HG03342 (cell line): Measurements from ENCODE around the gene STK32C.

ENCODE experiments used
- ATAC-seq: cut with Tn5 transposase; IDR thresholded peaks from one replicate; pipeline ENCODE4 v1.9.1; 2021; ENCODE audit warnings: mild to moderate bottlenecking, moderate library complexity; ENCODE audit not compliant: unreplicated experiment

STK32C gene

DNA sequence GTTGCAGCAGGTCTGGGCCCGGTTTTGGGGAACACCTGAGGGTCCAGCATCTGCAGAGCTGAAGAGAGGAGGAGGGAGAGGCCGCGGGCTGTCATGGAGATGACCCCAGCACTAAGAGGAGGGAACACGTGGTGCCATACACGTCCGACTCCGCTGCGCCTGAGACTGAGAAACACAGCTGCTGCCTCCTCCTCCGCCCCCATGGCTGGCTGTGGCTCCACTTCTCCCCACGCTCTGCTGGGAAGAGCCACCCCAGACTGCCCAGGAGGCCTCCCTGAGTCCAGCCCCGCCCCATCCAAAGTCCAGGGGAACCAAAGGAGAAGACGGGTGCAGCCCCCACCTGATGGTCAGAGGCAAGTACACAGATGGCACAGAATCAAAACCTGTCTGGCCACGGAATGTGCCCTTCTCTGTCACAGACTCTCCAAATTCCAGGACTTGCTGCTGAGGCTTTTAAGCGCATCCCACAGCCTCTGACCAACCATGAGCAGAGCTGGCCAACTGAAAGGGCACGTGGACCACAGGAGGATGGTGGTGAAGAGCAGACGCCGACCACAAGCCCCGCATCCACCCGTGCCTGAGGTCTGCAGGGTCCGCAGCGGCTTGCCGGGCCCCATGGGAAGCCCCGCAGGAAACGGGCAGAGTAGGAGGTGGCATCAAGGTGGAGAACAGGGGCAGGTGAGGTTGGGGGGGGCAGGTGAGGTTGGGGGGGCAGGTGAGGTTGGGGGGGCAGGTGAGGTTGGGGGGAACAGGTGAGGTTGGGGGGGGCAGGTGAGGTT, 24.0 kb downstream of the STK32C start:
- ATAC-seq = no peak

GRCh38 chr10:132282667-132283603, 24.8 kb downstream of the STK32C start:
- no peak for ATAC-seq

GRCh38 chr10:132281915-132282666, 25.7 kb downstream of the STK32C start:
- ATAC-seq = no peak

DNA sequence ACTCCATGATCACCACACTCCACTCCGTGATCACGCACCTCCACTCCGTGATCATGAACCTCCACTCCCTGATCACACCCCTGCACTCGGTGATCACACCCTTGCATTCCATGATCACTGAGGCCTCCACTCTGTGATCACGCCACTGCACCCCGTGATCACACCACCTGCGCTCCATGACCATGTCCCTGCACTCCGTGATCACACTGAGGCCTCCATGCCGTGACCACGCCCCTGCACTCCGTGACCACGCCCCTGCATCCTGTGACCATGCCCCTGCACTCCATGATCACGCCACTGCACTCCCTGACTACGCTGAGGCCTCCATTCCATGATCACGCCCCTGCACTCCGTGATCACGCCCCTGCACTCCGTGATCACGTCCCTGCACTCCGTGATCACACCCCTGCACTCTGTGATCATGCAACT, 27.1 kb downstream of the STK32C start:
- ATAC-seq = no peak

DNA sequence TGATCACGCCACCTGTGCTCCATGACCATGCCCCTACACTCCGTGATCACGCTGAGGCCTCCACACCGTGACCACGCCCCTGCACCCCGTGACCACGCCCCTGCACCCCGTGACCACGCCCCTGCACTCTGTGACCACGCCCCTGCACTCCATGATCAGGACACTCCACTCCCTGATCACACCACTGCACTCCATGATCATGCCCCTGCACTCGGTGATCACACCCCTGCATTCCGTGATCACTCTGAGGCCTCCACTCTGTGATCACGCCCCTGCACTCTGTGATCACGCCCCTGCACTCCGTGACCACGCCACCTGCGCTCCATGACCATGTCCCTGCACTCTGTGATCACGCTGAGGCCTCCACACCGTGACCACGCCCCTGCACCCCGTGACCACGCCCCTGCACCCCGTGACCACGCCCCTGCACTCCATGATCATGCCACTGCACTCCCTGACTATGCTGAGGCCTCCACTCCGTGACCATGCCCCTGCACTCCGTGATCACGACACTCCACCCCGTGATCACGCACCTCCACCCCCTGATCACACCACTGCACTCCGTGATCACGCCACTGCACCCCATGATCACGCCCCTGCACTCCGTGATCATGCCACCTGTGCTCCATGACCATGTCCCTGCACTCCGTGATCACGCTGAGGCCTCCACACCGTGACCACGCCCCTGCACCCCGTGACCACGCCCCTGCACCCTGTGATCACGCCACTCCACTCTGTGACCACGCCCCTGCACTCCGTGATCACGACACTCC, 27.7 kb downstream of the STK32C start:
- no peak for ATAC-seq

DNA sequence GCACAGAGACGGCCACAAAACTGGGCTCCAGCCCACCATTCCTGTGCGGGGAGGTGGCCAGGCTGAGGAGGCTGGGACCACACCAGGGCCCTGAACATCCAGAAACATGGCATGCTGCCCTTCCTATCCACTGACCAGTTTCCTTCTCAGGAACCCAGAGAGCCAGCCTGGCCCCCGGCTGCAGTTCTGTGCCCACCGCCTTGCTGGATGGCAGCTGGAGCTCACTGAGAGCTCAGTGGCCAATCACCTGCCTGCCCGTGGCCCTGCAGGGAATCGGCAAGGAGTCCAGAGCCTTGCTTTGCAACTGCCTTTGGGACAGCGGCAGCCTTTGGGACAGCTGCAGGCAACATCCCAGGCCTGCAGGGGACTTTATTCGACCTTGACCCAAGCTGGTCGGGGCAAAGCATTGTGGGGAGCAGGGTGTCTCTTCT, 30.4 kb downstream of the STK32C start:
- ATAC-seq = no peak

DNA sequence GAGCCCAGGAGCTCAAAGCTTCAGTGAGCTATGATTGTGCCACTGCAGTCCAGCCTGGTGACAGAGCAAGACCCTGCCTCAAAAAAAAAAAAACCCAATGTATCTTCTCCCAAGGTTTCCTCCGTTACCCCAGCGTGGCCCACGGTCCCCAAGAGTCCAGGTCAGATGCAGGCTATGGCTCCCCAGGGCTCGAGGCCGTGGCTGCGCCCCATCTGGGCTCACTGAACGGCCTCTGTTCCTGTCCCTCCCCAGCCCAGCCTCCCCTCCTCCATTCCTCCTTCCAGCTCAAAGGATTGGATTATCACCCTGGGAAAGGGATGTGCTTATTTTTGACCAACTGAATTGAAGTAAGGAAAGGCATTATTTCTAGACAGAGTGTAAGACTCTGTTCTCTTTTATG, 31.0 kb downstream of the STK32C start:
- ATAC-seq = no peak

DNA sequence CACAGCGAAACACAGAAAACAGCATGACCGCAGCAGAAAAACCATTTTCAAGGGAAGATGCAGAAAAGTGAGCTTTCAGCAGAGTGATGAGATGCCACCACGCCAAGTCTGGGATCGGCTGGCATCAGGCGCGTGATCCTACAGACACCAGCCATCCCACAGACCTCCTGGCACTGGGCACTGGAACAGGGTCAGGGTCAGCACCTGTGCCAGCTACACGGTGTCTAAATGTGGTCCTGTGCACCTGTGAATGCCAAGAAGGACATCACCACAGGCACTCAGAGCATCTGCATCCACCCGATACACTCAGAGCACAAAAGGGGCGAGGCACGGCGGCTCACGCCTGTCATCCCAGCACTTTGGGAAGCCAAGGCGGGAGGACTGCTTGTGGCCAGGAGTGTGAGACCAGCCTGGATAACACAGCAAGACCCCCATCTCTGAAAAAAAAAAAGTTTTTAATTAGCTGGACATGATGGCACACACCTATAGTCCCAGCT, 31.5 kb downstream of the STK32C start:
- ATAC-seq = no peak

GRCh38 chr10:132275426-132276178, 32.1 kb downstream of the STK32C start:
- no peak for ATAC-seq

DNA sequence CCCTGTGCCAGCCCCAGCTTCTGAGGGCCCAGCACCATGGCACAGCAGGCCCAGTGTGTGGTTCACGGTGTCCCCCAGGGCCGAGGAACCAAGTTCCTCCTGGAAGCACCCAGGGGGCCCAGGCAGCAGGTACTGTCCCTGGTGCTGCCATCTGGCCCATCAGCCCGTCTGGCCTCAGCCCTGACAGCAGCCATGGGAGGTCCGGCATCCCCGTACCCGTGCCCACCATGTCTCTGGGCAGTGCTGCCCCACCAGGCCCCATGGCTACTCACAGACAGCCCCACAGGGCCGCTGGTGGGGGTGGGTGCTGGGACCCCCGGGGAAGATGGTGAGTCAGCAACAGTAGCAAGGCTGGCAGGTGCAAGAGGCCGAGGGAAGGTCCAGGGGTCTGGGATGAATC, 32.8 kb downstream of the STK32C start:
- no peak for ATAC-seq

- ATAC-seq = no peak
Measured at GRCh38 chr10:132274581-132274980, 33.2 kb downstream of the STK32C start.

DNA sequence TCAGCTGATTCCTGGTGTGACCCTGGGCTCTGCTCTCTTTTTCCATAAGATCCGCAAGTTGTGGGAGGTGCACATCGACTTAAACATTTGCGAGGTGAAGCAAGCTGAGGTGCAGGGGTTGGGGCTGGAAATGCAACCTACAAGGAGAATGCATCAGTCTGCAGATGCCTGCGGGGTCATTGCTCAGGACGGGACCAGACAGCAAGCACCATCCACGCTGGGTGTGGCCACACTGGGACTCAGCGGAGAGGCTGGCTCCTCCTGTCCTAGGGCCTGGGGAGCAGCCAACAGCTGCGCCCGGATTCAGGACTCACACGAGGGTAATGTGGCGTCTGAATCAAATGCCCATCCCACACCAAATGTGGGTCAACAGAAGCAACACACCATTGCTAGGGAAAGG, 33.8 kb downstream of the STK32C start:
- ATAC-seq = no peak

- ATAC-seq = no peak
Measured at GRCh38 chr10:132273304-132273944, 34.3 kb downstream of the STK32C start.

DNA sequence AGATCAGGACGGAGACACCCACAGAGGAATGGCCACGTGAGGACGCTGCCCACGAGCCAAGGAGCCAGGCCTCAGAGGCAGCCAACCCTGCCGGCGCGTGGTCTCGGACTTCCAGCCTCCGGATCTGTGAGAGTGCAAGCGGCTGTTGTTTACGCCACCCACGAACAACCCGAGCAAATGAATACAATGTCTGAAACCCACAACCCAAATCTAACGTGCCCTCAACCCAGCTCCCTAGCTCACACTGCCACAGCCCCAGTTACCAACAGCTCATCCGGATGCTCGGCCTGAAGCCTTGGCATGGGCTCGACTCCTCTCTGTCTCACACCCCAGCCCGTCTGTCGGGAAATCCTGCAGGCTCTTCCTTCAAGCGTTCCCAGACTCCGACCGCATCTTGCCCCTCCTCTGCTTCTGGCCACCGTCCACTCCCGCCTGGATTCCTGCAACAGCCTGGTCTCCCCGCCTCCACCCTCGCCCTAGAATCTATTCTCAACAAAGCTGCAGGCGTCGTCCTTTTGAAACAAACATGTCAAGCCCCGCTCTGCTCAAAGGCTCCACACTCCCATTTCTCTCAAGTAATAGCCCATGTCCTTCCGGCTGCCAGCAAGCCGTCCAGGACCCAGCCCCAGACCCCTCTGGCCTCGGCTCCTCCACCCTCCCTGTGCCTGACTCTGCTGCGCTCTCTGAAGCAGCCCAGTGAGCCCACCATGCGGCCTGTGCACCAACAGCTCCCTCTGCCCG, 35.3 kb downstream of the STK32C start:
- no peak for ATAC-seq

DNA sequence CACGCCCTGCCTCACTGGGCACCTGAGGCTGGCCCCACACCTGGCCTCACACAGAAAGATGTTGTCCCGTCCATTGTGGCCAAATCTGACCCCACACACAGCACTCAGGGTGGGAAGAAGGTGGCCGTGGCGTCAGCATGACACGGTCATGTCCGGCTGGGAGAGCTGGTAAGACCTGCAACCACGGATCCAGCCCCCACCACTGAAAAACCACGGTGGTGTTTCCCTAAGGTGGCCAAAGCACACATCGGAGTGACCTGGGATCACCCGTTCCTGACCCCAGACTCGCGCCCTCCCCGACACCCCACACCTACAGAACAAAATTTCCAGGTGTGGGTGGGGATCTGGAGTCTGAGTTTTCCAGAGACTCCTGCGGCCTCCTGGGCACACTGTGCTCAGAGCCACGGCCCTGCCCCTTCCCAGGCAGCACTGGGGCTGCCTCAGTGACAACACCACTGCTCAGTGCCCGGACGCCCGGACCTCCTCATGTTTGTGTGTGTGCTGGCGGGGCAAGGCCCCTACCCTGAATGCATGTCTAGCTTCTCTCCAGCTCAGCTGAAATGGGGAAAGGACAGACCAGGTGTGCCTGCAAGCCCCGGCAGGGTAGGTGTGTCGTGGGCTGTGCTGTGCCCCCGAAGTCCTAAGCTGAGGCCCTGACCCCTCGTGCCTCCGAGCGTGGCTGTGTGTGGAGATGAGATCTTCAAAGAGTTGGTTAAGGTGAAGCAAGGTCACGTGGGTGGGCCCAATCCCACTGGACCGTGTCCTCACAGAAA, 36.1 kb downstream of the STK32C start:
- ATAC-seq = no peak

DNA sequence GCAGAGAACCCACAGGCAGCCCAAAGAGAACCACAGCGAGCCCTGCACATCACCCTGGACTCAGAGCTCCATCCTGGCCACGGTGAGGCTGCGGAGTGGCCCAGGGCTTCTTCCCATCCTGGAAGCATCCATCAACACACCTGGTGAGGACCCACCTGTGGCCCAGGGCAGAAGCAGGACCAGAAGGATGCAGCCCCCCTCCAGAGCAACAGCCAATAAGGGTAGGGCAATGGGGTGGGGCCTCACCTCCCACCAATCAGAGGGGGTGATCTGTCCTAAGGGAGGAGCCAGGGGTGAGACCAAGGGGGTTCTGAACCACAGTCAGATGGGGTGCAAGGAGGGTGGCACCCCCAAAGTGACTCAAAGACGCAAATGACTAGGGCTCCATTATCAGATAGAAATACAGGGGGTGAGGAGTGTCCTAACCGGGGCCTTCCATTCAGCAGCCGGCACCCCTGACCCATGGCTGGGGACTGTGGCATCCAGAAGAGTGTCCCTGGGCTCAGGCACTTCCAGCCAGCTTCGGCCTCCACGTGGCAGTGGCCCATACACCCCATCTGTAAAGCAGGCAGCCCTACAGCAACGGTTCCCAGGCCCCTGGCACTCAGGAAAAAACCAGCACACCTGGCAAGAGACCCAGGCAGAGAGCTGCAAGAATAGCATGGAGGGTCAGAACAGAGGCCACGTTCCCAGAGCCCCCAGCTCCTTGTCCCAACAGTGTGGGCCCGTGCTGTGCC, 36.9 kb downstream of the STK32C start:
- ATAC-seq = no peak

- no peak for ATAC-seq
Measured at GRCh38 chr10:132270256-132270655, 37.5 kb downstream of the STK32C start.
